ENCODE measurements around the gene TCERG1L. TPM values are rescaled to one million over a fixed set of nuclear protein-coding genes. Genes with fewer than 3 reads are reported as not detected.

TCERG1L gene
- polyA plus RNA-seq, 1 of the 3 experiments (the other 2 are of a cell fraction): not detected

DNA sequence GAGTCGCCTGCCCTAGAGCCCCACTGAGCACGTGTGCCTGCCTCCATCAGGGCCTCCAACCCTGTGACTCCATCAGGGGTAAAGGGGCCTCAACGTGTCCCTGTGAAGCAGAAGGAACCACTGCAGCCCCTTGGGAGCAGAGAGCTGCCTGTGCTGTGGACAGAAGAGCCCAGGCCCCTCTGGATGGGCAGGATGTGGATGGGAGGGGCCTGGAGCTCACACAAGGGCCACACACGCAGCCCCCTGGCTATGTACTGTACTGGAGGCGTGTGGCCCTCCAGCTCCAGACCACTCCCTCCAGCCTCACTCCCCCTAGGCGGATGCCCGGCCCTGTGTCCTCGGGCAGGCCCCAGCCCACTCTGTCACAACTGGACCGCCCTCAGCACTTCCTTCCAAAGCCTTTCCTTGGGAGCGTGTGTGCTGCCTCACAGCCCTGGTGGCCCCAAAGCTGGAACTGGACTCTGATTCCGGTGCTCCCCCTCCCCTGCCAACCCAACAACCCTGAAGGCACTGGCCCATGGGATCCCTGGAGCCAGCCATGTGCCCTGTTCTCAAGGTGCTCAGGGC is 238.0 kb downstream of the TCERG1L start:
- TF ChIP-seq FOXJ3 (CRISPR knock-in tag; IDR thresholded peaks at IDR 0.05): no peak
- no peaks in the 10 kb centered on the region for H4K20me1 ChIP-seq (ENCODE audit: insufficient read depth)
- H3K36me3 ChIP-seq (replicated peaks in 1 of 2; ENCODE audit: control insufficient read depth in 1 of 2, insufficient read depth in 2 of 2, low read length in 1 of 2): no peaks in the 10 kb centered on the region
- no peak for DNase-seq
- H3K9me2 ChIP-seq: no peaks in the 10 kb centered on the region
- ChIA-PET CTCF (no interaction called here), POLR2A (no interaction called here)
- H3K4me1 ChIP-seq (ENCODE audit: control insufficient read depth in 1 of 2, insufficient read depth in 2 of 2, low read depth in 1 of 2, low read length in 1 of 2): no peaks in the 10 kb centered on the region; a peak in 1 of 4 replicates
- no peaks in the 10 kb centered on the region for H3K79me2 ChIP-seq (ENCODE audit: insufficient read depth)
- no peak overlapping the region for H3K4me2 ChIP-seq
- H3K27me3 ChIP-seq (ENCODE audit: insufficient read depth): no peaks in the 10 kb centered on the region
- H3K4me3 ChIP-seq (ENCODE audit: low read depth in 2 of 2, low read length in 1 of 2): no peak overlapping the region
- no peaks in the 10 kb centered on the region for H3K9me3 ChIP-seq
- 23% methylated on average over 4 of the region's 11 CpGs for WGBS (ENCODE audit: low lambda C conversion rate)
- no peak overlapping the region for H2AFZ ChIP-seq (ENCODE audit: low read depth)
- H3F3A ChIP-seq (replicated peaks; ENCODE audit: insufficient read depth): no peaks in the 10 kb centered on the region
- no peak overlapping the region for H3K9ac ChIP-seq
- H3K27ac ChIP-seq (ENCODE audit: low read depth in 2 of 2, low read length in 1 of 2): no peak overlapping the region

DNA sequence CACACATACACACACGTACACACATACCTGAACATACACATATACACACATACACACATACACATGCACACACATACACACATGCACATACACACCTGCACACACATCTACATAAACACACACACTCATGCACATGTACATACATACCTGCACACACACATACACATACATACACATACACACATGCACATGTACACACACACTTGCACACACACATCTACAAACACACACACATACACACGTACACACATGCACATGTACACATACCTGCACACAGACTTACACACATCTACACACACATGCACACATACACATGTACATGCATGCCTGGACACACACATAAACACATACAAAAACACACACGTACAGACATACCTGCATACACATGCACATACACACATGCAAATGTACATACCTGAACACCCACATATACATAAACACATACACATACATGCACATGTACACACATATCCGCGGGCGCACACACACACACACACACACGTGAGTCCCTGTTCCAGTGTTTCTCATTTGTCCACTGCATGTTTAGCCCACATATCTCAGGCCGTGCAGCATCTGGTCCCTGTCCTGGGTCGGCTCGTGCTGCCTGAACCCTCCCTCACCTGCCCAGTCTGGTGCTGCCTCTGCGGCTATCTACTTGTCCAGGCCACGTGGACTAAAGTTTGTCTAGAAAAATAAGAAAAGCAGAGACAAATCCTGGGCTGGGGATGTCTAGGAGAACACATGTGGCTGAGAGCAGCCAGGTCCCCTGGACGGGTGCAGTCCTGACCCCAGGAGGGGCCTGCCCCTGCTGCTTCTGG is 238.7 kb downstream of the TCERG1L start:
- 62% methylated on average over 13 of the region's 13 CpGs for WGBS (ENCODE audit: low lambda C conversion rate)
- Histone ChIP-seq H3K27ac (ENCODE audit: low read depth in 2 of 2, low read length in 1 of 2) (no peak overlapping the region), H3K4me2 (no peak overlapping the region), H3K79me2 (ENCODE audit: insufficient read depth) (no peaks in the 10 kb centered on the region), H3K36me3 (replicated peaks in 1 of 2; ENCODE audit: control insufficient read depth in 1 of 2, insufficient read depth in 2 of 2, low read length in 1 of 2) (no peaks in the 10 kb centered on the region), H3K9me2 (no peaks in the 10 kb centered on the region), H3K27me3 (ENCODE audit: insufficient read depth) (no peaks in the 10 kb centered on the region), H3K9ac (no peak overlapping the region), H3K4me3 (ENCODE audit: low read depth in 2 of 2, low read length in 1 of 2) (no peak overlapping the region), H4K20me1 (ENCODE audit: insufficient read depth) (no peaks in the 10 kb centered on the region), H2AFZ (ENCODE audit: low read depth) (no peak overlapping the region), H3K4me1 (ENCODE audit: control insufficient read depth in 1 of 2, insufficient read depth in 2 of 2, low read depth in 1 of 2, low read length in 1 of 2) (no peaks in the 10 kb centered on the region; a peak in 1 of 4 replicates), H3F3A (replicated peaks; ENCODE audit: insufficient read depth) (no peaks in the 10 kb centered on the region), H3K9me3 (no peaks in the 10 kb centered on the region)
- no peak for DNase-seq
- TF ChIP-seq ELF1 (IDR thresholded peaks at IDR 0.05): no peak
- TF ChIP-seq YY1 (IDR thresholded peaks at IDR 0.05; ENCODE audit: low read depth): no peak
- TF ChIP-seq SMC3 (IDR thresholded peaks at IDR 0.05; ENCODE audit: low read depth, low read length): no peak
- TF ChIP-seq JUND (IDR thresholded peaks at IDR 0.05): no peak
- TF ChIP-seq SIN3A (IDR thresholded peaks at IDR 0.05; ENCODE audit: borderline replicate concordance, low read depth, low read length): no peak
- TF ChIP-seq POLR2AphosphoS5 (IDR thresholded peaks at IDR 0.05; ENCODE audit: low read depth, low read length): no peak
- TF ChIP-seq NFIC (IDR thresholded peaks at IDR 0.05; ENCODE audit: borderline replicate concordance): no peak
- no peak for TF ChIP-seq FOSL2 (IDR thresholded peaks at IDR 0.05; ENCODE audit: borderline replicate concordance, low read depth)
- CTCF ChIA-PET: no interaction called here
- POLR2A ChIA-PET: no interaction called here

DNA sequence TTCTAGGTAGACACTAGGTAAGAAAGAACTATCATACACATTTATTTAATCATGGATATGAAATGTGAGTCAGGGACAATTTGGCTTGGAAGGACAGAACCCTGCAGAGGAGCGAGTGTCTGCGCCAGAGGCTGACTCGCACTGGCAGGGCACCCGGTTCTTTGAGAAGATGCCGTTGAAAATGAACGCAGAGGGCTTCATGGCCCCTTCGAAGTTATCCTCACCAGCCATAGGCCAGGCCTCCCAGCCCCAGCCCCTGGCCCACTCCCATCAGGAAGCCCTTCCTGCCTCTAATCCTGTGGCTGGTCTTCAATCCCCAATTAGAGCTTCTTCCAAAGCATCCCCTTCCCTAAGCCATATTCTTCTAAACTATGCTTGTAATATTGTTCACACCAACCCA is 239.8 kb downstream of the TCERG1L start:
- Histone ChIP-seq H3K79me2 (ENCODE audit: insufficient read depth) (no peaks in the 10 kb centered on the region), H2AFZ (ENCODE audit: low read depth) (no peak overlapping the region), H3K9me3 (no peaks in the 10 kb centered on the region), H3K4me2 (no peak overlapping the region), H4K20me1 (ENCODE audit: insufficient read depth) (no peaks in the 10 kb centered on the region), H3K4me3 (ENCODE audit: low read depth in 2 of 2, low read length in 1 of 2) (no peak overlapping the region), H3K4me1 (ENCODE audit: control insufficient read depth in 1 of 2, insufficient read depth in 2 of 2, low read depth in 1 of 2, low read length in 1 of 2) (no peaks in the 10 kb centered on the region), H3K27ac (ENCODE audit: low read depth in 2 of 2, low read length in 1 of 2) (no peak overlapping the region), H3F3A (replicated peaks; ENCODE audit: insufficient read depth) (no peaks in the 10 kb centered on the region), H3K36me3 (replicated peaks in 1 of 2; ENCODE audit: control insufficient read depth in 1 of 2, insufficient read depth in 2 of 2, low read length in 1 of 2) (no peaks in the 10 kb centered on the region), H3K27me3 (ENCODE audit: insufficient read depth) (no peaks in the 10 kb centered on the region), H3K9me2 (no peaks in the 10 kb centered on the region), H3K9ac (no peak overlapping the region)
- CTCF ChIA-PET: interaction anchor here (0.9 kb wide), 1 partner anchor 12 kb away, joined by 3 read pairs; no protein-coding TSS in a partner anchor
- POLR2A ChIA-PET: no interaction called here
- DNase-seq: no peak
- WGBS (ENCODE audit: low lambda C conversion rate): 64% methylated on average over 4 of the region's 7 CpGs
- no peak for TF ChIP-seq GATA2 (CRISPR knock-in tag; IDR thresholded peaks at IDR 0.05)
- no peak for TF ChIP-seq EZH2phosphoT487 (IDR thresholded peaks at IDR 0.05; ENCODE audit: borderline replicate concordance, low read depth)
- TF ChIP-seq, protein P1, sequence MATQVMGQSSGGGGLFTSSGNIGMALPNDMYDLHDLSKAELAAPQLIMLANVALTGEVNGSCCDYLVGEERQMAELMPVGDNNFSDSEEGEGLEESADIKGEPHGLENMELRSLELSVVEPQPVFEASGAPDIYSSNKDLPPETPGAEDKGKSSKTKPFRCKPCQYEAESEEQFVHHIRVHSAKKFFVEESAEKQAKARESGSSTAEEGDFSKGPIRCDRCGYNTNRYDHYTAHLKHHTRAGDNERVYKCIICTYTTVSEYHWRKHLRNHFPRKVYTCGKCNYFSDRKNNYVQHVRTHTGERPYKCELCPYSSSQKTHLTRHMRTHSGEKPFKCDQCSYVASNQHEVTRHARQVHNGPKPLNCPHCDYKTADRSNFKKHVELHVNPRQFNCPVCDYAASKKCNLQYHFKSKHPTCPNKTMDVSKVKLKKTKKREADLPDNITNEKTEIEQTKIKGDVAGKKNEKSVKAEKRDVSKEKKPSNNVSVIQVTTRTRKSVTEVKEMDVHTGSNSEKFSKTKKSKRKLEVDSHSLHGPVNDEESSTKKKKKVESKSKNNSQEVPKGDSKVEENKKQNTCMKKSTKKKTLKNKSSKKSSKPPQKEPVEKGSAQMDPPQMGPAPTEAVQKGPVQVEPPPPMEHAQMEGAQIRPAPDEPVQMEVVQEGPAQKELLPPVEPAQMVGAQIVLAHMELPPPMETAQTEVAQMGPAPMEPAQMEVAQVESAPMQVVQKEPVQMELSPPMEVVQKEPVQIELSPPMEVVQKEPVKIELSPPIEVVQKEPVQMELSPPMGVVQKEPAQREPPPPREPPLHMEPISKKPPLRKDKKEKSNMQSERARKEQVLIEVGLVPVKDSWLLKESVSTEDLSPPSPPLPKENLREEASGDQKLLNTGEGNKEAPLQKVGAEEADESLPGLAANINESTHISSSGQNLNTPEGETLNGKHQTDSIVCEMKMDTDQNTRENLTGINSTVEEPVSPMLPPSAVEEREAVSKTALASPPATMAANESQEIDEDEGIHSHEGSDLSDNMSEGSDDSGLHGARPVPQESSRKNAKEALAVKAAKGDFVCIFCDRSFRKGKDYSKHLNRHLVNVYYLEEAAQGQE (IDR thresholded peaks at IDR 0.05; ENCODE audit: low read depth, low read length): no peak
- TF ChIP-seq CHD2 (IDR thresholded peaks at IDR 0.05; ENCODE audit: low read length, partially characterized antibody): no peak
- no peak for TF ChIP-seq FOXJ3 (CRISPR knock-in tag; IDR thresholded peaks at IDR 0.05)
- TF ChIP-seq POLR2AphosphoS5 (IDR thresholded peaks at IDR 0.05; ENCODE audit: low read depth, low read length): no peak
- TF ChIP-seq TEAD4 (IDR thresholded peaks at IDR 0.05; ENCODE audit: borderline replicate concordance, insufficient read depth): no peak
- TF ChIP-seq, protein P2, sequence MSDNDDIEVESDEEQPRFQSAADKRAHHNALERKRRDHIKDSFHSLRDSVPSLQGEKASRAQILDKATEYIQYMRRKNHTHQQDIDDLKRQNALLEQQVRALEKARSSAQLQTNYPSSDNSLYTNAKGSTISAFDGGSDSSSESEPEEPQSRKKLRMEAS (IDR thresholded peaks at IDR 0.05; ENCODE audit: low read depth): no peak
- TF ChIP-seq, protein P3, sequence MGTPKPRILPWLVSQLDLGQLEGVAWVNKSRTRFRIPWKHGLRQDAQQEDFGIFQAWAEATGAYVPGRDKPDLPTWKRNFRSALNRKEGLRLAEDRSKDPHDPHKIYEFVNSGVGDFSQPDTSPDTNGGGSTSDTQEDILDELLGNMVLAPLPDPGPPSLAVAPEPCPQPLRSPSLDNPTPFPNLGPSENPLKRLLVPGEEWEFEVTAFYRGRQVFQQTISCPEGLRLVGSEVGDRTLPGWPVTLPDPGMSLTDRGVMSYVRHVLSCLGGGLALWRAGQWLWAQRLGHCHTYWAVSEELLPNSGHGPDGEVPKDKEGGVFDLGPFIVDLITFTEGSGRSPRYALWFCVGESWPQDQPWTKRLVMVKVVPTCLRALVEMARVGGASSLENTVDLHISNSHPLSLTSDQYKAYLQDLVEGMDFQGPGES (IDR thresholded peaks at IDR 0.05; ENCODE audit: low read depth, low read length): no peak
- no peak for TF ChIP-seq GABPA (IDR thresholded peaks at IDR 0.05; ENCODE audit: low read depth)
- no peak for TF ChIP-seq YY1 (IDR thresholded peaks at IDR 0.05; ENCODE audit: low read depth)
